ACC112 (cell line): ENCODE measurements around the gene NLGN1.
"Not testable (repeated sequence)": the region's sequence is repeated elsewhere in the genome, so short reads cannot be mapped to it uniquely, and the experiment has no call there.

Source experiments
- H2AFZ ChIP-seq: fragments of 200-600 bp; sonication (generic); one replicate; pipeline ENCODE4 v1.6.0; 2017; ENCODE audit warnings: antibody characterized with exemption, low read length; ENCODE audit not compliant: unreplicated experiment
- H3K27ac ChIP-seq: fragments of 200-600 bp; sonication (generic); 2 replicates; pipeline ENCODE4 v1.5.1; 2014; ENCODE audit warnings: low read depth, mild to moderate bottlenecking, antibody characterized with exemption, low read length, moderate library complexity
- H3K27me3 ChIP-seq: fragments of 200-600 bp; sonication (generic); 2 replicates; pipeline ENCODE4 v1.6.1; 2014; ENCODE audit warnings: mild to moderate bottlenecking, antibody characterized with exemption, low read length, moderate library complexity, mixed read lengths; ENCODE audit not compliant: insufficient read depth
- H3K36me3 ChIP-seq: fragments of 200-600 bp; sonication (generic); 2 replicates; pipeline ENCODE4 v1.6.1; 2016; ENCODE audit warnings: mild to moderate bottlenecking, antibody characterized with exemption, low read length, moderate library complexity, mixed read lengths; ENCODE audit not compliant: insufficient read depth
- H3K4me1 ChIP-seq: fragments of 200-600 bp; sonication (generic); one replicate; pipeline ENCODE4 v1.6.1; 2016; ENCODE audit warnings: low read length, mixed read lengths; ENCODE audit not compliant: insufficient read depth, unreplicated experiment, control insufficient read depth
- H3K4me3 ChIP-seq: fragments of 200-600 bp; sonication (generic); 2 replicates; pipeline ENCODE4 v1.5.1; 2014; ENCODE audit warnings: mild to moderate bottlenecking, low read depth, low read length
- H3K79me2 ChIP-seq: fragments of 200-600 bp; sonication (generic); one replicate; pipeline ENCODE4 v1.6.0; 2016; ENCODE audit warnings: low read length; ENCODE audit not compliant: control insufficient read depth, unreplicated experiment, insufficient read depth

NLGN1 gene

DNA sequence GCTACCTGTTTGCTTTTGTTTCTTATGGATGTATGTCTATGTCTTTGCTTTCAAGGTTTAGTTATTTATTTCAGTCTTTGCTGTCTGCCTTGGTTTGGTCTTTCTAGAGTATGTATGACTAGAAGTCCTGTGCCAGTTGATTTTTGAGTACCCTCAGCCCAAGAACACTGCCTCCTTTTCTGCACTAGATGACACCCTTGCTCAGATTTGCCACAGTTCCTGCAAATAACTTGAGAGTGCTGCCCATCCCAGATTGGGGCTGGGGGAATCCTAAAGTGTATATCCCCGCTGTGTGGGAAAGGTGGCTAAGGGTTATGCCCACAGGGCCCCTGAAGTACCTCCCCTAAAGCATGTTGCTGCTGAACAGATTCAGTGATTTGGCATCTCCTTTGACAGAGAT, 32.0 kb downstream of the NLGN1 start:
- no peak overlapping the region for H3K4me3 ChIP-seq
- no peaks in the 10 kb centered on the region for H3K4me1 ChIP-seq
- no peaks in the 10 kb centered on the region for H3K27me3 ChIP-seq
- no peak overlapping the region for H3K27ac ChIP-seq
- no peak overlapping the region for H2AFZ ChIP-seq
- H3K79me2 ChIP-seq = no peaks in the 10 kb centered on the region
- no peaks in the 10 kb centered on the region for H3K36me3 ChIP-seq

DNA sequence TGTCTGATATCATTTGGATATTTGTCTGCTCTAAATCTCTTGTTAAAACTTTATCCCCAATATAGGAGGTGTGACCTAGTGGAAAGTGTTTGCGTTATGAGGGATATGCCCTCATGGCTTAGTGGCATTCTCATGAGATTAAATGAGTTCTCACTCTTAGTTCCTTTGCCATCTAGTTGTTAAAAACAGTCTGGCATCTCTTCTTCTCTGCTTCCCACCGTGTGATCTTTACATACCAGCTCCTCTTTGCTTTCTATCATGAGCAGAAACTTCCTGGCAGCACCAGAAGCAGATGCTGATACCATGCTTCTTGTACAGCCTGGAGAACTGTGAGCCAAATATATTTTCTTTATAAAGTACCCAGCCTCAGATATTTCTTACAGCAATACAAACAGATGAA, 33.0 kb downstream of the NLGN1 start:
- H3K4me3 ChIP-seq = no peak overlapping the region
- no peaks in the 10 kb centered on the region for H3K79me2 ChIP-seq
- H2AFZ ChIP-seq = no peak overlapping the region
- H3K27ac ChIP-seq = no peak overlapping the region
- H3K27me3 ChIP-seq = no peaks in the 10 kb centered on the region
- no peaks in the 10 kb centered on the region for H3K4me1 ChIP-seq
- H3K36me3 ChIP-seq = no peaks in the 10 kb centered on the region

DNA sequence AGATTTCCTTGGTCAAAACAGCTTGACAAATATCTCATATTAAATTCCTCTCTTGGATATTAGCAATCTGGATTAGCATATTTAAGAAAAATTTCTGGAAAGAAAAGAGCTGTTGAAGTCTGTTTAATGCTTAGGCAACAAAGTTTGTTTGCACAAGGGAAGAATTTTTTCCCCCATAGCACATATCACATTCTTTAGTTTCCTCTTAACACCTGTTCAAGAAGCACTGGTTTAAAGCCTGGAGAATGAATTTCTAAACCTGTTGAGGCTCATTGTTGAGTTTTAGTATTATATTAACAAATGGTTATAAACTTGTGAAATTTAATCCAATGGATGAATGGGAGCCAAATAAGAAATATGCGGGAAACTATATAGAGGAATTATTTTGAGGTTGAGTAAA, 41.5 kb downstream of the NLGN1 start:
- Histone ChIP-seq H3K27me3 (no peaks in the 10 kb centered on the region), H3K4me3 (no peak overlapping the region), H2AFZ (no peak overlapping the region), H3K27ac (no peak overlapping the region), H3K79me2 (no peaks in the 10 kb centered on the region), H3K4me1 (no peaks in the 10 kb centered on the region), H3K36me3 (no peaks in the 10 kb centered on the region)

GRCh38 chr3:173440514-173440913, 43.0 kb downstream of the NLGN1 start:
- Histone ChIP-seq H2AFZ (no peak overlapping the region), H3K4me1 (no peaks in the 10 kb centered on the region), H3K27ac (no peak overlapping the region), H3K27me3 (no peaks in the 10 kb centered on the region), H3K4me3 (no peak overlapping the region), H3K79me2 (no peaks in the 10 kb centered on the region), H3K36me3 (no peaks in the 10 kb centered on the region)

- not testable (repeated sequence) for H2AFZ ChIP-seq
Measured at GRCh38 chr3:173451561-173451960, 54.0 kb downstream of the NLGN1 start.

DNA sequence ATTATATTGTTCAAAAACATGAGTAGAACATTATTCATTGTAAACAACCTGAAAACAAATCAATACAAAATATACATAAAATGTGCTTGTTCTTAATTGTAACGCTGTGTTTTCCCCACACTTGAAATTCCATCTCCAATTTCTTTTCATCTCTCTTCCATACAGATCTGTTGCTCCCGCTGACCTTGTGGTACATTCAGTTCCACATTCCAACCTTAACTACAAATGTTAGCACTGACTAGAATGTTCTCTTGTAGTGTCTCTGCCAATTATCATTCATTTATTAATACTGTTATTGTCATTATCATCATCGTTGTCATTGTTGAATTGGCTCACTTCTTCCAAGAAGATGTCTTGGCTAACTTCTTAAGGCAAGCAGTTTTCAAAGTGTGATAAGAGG, 65.7 kb downstream of the NLGN1 start:
- Histone ChIP-seq H3K4me1 (peaks cover 3% of the 10 kb centered on the region), H3K27me3 (no peaks in the 10 kb centered on the region), H2AFZ (no peak overlapping the region), H3K27ac (no peak overlapping the region), H3K79me2 (no peaks in the 10 kb centered on the region), H3K36me3 (no peaks in the 10 kb centered on the region), H3K4me3 (no peak overlapping the region)

More at GRCh38 chr3:173451561-173451960, 54.0 kb downstream of the NLGN1 start:
- H3K79me2 ChIP-seq, H3K36me3 ChIP-seq, H3K4me3 ChIP-seq, H3K4me1 ChIP-seq, H3K27me3 ChIP-seq, H3K27ac ChIP-seq: not testable (repeated sequence)

DNA sequence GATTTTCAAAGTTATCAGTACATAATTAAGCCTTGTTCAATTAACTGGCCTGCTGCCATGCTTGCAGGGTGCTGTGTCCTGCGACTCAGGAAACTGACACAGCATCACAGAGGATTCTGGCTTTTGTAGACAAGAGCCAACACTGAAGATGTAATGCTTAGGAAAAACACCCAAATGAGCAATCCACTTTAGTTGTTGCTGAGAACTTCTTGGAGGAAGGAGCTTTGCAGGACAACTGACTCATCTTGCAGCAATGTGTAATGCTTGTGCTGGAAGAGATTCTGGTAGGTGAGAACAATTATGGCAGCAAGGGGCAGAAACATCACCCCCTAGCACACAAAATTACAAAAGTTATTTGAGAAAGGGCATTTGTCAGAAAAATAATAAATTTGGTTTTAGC, 67.6 kb downstream of the NLGN1 start:
- Histone ChIP-seq H2AFZ (no peak overlapping the region), H3K79me2 (no peaks in the 10 kb centered on the region), H3K4me3 (no peak overlapping the region), H3K36me3 (no peaks in the 10 kb centered on the region), H3K4me1 (peaks cover 3% of the 10 kb centered on the region), H3K27me3 (no peaks in the 10 kb centered on the region), H3K27ac (no peak overlapping the region)

DNA sequence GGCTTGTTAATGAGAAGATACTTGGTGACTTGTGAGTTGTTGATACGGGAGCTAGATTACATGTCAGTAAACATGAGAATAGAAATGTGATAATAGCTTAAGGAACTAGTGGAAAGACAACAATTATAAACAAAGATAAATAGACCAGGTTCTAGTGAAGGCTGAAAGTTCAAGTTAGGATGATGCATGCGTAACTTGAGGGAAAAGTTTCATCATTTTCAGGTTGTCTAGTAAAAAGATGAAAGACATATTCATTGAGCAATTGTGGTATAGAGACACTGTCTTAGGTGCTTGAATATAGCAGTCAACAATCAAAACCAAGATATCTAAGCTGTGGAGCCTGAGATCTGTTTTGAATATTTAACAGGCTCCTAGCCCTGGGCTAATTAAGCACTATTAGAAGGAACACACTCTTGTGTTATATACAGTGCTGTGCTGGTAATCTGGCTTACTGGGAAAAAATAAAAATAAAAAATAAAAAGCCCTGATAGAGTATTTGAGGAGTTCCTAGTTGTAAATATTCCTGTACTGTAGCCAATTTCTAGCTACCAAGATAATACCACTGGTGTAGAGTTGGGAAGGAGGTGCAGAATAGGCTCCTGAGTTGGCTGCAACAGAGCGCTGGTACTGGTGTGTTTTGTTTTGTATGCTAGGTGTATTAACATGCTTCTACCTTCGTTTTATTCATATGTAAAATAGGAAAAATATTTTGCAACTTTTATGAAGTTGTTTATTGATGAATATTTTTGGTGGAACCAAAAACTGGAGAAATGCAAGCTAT, 68.5 kb downstream of the NLGN1 start:
- H3K27ac ChIP-seq = no peak overlapping the region
- H2AFZ ChIP-seq = no peak overlapping the region
- no peaks in the 10 kb centered on the region for H3K79me2 ChIP-seq
- H3K27me3 ChIP-seq = no peaks in the 10 kb centered on the region
- no peak overlapping the region for H3K4me3 ChIP-seq
- no peaks in the 10 kb centered on the region for H3K36me3 ChIP-seq
- H3K4me1 ChIP-seq = peaks cover 3% of the 10 kb centered on the region

- Histone ChIP-seq H3K79me2 (no peaks in the 10 kb centered on the region), H3K4me3 (no peak overlapping the region), H2AFZ (no peak overlapping the region), H3K27me3 (no peaks in the 10 kb centered on the region), H3K27ac (no peak overlapping the region), H3K36me3 (no peaks in the 10 kb centered on the region), H3K4me1 (peaks cover 3% of the 10 kb centered on the region)
Measured at GRCh38 chr3:173467501-173467900, 70.0 kb downstream of the NLGN1 start.

DNA sequence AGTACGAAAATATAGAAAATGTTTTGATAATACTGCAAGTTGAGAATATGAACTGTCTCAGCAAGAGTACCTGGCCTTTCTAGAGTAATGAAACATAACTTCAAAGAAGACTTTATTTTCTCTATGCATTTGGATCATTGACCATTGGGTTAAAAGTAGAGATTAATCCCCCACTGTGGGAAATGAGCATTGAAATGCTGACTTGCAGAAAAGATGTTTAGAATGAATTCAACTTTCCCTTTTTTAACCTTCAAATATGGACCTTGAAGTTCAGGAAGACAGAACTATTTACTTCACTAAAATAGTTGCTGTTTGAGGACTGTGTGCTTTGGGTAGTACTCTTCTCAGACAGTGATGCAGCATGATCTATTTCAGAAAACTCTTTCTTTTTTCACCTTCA, 75.7 kb downstream of the NLGN1 start:
- no peak overlapping the region for H2AFZ ChIP-seq
- H3K27me3 ChIP-seq = no peaks in the 10 kb centered on the region
- no peak overlapping the region for H3K4me3 ChIP-seq

GRCh38 chr3:173479301-173479700, 81.8 kb downstream of the NLGN1 start:
- Histone ChIP-seq H3K4me1 (no peaks in the 10 kb centered on the region), H3K4me3 (no peak overlapping the region), H3K79me2 (no peaks in the 10 kb centered on the region), H2AFZ (no peak overlapping the region), H3K36me3 (no peaks in the 10 kb centered on the region), H3K27ac (no peak overlapping the region), H3K27me3 (no peaks in the 10 kb centered on the region)

More for the DNA sequence above, 75.7 kb downstream of the NLGN1 start:
- Histone ChIP-seq H3K27ac (no peak overlapping the region), H3K4me1 (no peaks in the 10 kb centered on the region), H3K36me3 (no peaks in the 10 kb centered on the region), H3K79me2 (no peaks in the 10 kb centered on the region)
